NCI-H2107 treated with DMSO at 0.1 percent for 48 hours (cell line): ENCODE measurements around the gene QSOX2.

Experiments
- DNase-seq: peaks from one replicate; lab custom pipeline; 2025; ENCODE audit not compliant: unreplicated experiment; lab: John Stamatoyannopoulos, UW

The QSOX2 gene

DNA sequence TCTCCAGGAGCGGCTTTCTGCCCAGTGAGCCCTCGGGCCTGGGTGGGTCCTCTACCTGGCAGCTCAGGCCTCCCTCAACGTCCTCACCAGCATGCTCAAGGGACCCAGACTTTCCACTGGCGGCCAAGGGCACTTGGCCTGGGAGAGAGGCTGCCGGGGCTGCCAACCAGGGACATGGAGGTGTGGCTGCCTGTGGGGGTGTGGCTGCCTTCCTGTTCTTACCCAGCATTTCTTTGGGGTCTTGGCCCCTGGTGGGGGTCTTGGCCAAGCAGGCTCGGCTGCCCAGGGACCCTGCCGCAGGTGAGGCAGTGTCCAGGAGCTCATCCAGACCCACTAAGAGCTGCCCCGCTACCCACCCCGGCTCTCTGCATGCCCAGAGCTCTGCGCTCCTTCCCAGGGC, 7.2 kb upstream of the QSOX2 start:
- DNase-seq, result no peak

DNA sequence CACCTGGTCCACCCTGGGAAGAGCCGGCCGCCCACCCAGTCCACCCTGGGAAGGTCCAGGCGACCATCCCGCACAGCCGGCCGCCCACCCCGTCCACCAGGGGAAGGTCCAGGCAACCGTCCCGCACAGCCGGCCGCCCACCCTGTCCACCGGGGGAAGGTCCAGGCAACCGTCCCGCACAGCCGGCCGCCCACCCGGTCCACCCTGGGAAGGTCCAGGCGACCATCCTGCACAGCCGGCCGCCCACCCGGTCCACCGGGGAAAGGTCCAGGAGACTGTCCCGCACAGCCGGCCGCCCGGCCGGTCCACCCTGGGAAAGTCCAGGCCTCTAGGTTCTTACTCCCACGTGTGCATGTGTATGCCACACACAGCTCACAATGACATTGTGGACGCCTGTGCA, 6.7 kb upstream of the QSOX2 start:
- DNase-seq, result no peak

DNA sequence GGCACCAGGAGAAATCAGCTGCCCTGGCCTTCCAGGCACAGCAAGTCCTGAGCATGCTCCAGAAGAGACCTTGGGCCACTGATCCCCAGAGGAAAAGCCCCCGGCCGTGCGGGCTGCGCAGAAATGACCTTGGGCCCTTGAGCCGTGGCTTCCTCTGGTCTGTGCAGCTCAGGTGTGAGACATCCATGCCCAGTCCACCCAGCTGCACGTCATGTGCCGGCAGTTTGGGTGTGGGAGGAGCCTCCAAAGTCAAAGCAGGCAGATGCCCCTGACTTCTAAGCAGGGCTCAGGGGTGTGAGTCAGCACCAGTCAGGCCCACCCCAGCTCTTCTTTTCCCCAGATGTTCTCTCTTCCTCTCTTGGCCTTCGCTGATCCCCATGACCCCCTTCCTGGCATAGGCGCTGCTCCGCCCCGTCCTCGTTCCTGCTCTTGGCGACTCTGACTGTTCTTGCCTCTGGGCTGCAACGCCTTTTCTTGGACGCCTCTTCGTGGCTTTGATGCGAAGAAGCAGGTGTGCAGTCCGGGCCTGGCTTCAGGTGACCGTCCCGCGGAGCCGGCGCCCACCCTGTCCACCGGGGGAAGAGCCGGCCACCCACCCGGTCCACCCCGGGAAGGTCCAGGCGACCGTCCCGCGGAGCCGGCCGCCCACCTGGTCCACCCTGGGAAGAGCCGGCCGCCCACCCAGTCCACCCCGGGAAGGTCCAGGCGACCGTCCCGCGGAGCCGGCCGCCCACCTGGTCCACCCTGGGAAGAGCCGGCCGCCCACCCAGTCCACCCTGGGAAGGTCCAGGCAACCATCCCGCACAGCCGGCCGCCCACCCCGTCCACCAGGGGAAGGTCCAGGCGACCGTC, 5.9 kb upstream of the QSOX2 start:
- no peak for DNase-seq

DNA sequence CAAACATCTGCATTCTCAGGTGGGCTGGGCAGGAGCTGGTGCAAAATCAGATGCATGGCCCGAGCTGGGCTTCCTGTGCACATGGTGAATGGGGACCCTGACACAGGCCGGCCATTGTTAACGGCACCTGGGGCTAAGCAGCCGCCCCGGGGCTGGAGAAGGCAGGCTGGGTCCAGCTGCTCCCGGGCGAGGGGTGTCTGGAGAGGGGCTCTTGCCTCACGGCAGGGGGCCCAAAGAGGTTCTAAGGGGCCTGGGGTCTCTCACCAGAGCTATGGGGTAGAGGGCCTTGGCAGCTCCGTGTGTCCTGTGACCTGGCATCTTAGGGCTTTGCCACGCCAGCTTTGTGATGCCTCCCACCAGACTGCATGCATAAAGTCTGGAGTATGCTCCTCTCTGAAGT, 5.1 kb upstream of the QSOX2 start:
- DNase-seq, result no peak

DNA sequence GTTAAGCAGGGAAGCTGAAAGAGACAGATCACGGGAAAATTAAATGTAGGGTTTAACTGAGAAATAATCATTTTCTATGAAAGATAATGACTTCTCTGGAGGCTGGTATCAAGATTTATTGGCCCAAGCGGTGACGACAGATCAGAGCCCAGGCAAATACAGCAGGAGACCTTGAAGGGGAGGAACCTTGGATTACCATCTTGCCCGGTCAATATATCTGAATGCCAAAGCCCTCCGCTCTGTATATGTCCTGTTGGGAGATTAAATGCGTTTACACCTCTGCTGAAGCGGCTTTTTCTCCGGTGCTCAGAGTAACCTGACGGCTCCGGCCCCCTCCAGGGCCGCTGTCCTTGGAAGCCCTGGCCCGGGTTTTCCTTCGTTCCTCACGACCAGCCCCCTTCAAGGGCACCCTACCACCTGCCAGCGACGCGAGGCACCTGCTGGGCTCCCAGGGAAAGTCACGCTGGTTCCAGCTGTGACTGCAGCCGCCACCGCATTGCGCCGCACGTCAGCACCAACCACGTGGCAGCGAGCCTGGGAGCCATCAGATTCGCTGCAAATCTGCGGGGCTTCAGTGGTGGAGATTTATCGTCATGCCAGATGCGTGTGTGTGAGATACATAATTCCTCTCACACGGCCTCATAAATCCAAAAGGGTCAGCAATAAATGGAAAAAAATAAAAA, 4.4 kb upstream of the QSOX2 start:
- peak; percentile 75 for DNase-seq

DNA sequence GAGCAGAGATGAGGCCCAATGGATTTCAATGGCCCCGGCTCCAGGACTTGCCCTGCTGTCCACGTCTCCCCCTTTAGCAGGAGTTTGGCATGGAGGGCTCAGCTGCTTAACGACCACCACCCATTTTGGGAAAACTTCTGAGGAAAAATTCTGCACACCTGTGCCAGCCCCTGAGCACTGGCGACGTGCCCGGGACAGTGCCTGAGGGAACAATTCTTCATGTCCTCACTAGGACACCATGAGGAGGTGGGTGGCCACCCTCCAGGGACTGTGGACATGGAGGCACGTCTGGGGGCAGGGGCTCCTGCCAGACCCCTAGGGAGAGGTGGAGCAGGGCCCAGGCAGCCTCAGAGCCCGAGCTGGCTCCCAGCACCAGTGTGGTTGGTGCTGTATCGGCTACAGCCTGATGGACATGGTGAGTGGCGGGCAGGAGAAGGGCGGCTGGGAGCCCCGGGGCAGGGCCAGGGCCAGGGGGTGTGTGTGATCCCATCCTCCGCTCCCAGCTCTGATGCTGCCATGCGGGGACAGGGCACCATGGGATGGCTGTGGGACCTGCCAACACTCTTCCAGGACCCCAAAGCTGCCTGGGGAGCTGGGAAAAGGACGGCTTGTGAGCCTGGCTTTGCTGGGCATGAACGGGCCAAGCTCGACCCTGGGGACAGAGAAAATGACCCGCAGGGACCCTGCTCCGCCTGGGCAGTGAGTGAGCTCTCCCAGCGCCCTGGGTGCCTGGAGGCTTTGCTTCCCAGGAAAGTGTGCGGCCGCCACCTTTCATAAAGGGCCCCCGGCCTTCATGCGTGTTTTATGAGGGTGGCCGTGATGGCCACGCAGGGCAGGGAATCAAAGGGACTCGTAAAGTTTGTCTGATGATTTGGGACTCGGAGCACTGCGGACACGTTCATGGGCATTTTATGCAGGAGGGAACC, 3.6 kb upstream of the QSOX2 start:
- DNase-seq, result no peak

DNA sequence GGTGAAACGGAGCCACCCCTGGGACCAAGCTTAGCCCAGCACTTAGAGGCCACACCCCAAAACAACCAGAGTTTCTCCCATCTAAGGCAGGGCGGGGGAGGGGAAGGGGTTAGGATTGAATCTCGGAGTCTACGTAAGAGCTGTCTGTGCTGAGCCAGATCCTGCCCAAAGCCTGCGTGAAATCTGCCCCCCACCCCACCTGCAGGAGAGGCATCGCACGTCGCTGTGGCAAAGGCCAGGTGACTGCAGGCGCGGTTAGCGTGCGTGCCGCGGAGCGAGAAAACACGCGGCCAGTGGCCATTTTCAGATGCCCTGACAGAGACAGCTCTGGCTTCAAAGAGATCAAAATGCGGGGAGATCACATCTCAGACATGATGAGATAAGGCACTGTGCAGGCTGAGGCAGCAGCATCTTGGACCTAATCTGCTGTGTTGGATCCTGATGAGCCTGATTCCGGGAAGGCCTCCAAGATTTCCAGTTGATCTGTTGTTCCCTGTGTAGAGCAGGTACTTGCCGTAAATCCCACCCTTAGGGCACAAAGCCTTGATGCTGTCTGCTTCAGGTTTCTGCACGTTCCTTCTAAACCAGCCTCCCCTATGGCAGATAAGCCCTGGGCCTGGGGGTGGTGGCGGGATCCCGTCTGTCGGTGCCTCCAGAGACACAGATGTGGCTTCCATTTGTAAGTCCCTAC, 2.5 kb upstream of the QSOX2 start:
- DNase-seq, result no peak

DNA sequence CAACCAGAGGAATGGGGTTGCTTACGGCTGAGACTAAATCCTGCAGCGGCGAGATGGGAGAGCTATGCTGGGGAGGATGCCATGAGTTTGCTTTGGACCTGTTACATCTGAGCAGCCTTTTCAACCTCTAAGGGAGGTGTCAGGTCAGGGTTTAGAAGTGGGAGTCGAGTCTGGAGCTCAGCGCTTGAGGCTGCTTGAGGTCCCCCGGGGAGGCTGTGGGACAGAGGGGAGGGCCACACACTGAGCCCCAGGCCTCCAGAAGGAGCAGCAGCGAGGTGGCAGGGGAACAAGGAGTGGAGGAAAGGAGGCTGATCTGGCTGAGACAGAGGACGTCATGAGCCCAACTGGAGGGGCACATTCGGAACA, 1.9 kb upstream of the QSOX2 start:
- DNase-seq, result no peak

DNA sequence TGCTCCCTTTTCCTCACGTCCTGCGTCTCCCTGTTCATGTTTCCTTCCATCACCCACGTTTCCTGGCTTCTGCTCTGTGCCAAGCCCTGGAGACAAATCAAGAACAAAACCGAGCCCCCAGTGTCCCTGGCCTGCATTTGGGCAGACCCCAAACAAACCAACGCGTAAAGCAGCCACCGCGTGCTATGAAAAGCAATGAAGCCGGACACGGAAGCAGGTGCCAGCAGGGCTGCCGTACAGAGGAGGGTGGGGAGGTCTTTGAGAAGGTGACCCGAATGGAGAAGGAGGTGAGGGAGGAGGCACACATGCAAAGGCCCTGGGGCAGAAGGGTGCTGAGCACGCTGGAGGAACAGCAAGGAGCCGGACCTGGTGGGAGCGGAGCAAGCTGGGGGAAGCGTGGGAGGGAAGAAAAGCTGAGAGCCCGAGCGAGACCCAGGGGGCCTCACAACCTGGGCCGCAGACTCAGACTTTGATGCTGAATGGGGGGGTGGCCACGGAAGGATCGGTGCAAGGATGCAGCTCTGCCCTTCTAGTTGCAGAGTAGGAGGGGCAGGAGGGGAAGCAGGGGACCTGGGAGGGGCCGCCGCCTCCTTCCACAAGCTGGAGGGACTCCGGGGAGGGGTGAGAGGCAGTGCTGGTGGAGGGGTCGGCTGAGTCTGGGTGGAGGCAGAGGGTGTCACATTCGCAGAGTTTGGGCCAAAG, 1.4 kb upstream of the QSOX2 start:
- no peak for DNase-seq

DNA sequence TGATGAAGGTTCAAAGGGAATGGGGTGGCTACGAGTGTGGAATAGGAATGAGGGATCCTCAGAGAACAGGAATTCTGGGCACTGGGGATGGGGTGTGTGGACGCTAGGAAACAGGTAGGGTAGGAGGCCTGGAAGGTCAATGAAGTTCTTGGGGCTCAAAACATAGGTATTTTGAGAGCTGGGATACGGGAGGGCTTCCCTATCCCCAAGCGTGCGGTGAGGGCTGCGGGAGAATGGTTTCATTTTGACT, 718 bp downstream of the QSOX2 start:
- no peak for DNase-seq

DNA sequence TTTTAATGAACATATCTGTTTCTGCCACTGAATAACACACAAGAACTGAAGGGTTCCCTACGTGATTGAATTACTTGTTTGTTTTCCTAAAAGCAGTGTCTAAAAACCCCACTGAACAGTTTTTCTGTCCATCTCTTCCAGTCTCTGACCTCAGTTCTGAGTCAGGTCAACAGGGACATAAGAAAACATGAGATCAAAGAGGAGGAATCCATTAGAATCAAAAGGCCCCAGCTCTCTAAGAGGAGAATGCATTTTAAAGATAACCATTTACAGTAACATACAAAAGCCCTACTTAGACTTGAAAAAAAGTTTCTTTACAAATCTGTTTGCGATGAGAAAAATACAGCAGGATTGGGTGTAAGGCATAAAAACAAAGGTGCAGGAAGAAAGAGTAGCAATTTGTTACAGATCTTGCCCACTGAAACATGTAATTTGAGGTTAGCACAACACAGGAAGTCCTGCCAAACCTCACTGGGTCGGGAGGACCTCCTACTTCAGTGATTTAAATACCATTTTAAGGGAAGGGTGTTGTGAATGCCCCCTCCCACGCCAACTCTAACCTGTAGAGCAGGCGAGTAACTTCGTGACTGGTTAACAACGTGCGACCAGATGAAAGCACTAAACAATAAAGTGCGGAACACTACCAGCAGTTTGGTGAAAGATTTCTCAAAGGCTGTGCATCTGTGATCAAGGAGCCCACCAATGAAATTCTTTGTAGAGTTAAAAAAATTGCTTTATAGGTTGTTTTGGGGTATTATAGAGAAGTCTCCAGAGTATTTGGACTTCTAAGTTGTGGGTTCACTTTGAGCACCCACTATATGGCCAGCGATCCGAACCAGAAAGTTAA, 1.3 kb downstream of the QSOX2 start:
- peak; percentile 53 for DNase-seq

DNA sequence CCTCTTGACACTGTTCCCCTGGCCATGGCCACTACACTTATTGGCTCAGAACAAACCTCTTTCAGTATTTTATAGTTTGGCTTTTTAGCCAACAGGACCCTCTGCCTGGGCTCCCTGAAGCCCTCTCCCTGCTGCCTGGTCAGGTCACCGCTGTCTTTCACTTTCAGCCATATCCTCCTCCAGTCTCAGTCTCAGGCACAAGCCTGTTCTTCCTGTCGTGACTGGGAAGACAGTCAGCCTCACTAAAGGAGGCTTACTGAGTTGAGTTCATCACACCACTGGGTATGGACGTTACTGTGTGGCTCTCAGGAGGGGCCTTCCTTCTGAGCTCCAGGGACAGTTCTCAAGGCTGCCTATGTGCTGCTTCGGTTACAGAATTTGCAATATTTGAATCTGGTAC, 2.0 kb downstream of the QSOX2 start:
- no peak for DNase-seq

DNA sequence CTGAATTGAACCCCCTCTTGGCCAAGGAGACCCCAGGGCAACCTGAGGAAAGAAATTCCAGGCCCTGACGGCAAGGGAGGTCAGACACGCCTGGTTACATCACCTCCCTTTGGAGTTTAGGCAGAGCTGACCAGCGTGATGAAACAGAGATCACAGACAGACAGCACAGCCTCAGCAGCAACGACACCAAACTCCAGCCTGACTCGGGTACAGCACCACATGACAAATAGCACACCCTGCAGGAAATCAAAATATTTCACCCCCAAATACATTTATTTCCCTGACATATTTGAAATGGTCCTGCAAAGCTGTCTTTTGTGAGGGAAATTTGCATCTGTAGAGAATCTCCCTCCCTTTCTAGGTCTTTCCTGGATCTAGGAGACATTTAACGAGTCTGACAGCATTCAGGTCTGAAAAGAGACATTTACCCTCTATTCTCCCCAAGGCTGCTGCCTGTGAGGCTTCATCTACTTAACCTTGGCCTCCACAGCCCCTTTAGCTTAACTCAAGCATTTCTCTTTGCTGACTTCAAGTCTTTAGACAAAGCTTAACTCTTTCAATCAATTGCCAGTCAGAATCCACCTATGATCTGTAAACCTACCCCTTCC, 2.6 kb downstream of the QSOX2 start:
- peak; percentile 51 for DNase-seq

DNA sequence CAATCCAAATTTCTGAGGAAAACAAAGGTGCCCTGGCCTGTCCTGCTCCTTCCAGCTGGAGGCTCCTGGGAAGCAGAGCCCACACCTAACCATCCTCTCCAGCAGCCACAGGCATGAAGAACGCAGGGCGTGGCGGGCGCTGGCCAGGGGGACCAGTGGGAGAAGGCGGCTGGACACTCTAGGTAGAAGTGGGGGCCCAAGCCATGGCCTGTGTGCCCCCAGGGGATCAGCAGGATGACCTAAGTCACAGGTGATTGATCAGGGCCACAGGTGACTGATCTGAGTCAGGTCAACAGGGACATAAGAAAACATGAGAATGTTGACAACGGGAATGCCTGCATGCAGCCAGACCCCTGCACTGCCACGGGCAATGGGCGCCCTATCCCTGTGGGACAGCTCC, 3.4 kb downstream of the QSOX2 start:
- no peak for DNase-seq

DNA sequence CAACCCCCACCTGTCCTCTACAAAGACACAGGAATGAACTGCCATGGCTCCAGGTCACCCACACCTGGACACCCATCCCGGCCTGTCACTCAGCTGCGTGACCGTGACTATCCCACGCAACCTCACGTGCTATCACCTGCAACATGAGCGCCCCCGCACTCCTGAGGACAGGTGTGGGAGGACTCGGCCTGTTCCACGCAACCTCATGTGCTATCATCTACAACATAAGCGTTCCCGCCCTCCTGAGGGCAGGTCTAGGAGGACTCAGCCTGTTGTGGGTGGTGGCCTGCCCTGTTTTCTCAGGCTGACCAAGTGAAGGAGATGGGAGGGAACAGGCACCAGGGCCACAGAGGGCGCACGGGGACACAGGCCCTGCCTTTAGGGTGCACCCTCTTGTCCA, 4.1 kb downstream of the QSOX2 start:
- no peak for DNase-seq

DNA sequence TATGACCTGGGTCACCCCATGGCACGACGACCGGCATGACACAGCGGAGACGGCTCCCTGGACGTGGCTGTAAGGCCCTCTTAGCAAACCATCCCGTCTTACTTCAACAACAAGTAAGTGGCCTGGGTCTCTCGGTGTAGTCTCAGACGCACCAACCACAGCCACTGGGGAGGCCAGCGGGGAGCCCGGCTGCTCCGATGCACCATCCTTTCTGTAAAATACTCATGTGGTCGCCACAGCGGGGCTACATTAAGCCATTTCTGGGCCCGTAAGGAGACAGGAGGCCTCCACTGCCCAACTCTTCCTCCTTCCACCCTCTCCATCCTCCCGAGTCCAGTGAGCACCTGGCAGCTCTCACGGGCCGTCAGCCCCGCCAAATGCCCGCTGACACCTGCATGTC, 4.7 kb downstream of the QSOX2 start:
- no peak for DNase-seq

DNA sequence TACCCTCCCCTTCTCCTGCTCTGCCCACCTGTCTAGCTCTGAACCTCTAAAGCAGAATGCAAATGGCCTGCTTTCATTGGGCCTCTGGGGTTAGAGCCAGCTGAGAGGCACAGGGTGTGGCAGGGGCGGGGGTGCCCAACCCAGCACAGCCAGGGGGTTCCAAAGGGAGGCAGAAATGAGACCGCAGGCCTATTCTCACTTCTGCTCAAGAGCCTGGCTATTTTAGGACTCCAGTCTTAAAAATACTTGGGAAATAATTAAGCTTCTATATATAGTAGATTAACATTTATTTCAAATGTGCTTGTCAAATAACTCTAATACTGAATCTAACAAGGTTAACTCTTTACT, 5.7 kb downstream of the QSOX2 start:
- DNase-seq, result no peak

DNA sequence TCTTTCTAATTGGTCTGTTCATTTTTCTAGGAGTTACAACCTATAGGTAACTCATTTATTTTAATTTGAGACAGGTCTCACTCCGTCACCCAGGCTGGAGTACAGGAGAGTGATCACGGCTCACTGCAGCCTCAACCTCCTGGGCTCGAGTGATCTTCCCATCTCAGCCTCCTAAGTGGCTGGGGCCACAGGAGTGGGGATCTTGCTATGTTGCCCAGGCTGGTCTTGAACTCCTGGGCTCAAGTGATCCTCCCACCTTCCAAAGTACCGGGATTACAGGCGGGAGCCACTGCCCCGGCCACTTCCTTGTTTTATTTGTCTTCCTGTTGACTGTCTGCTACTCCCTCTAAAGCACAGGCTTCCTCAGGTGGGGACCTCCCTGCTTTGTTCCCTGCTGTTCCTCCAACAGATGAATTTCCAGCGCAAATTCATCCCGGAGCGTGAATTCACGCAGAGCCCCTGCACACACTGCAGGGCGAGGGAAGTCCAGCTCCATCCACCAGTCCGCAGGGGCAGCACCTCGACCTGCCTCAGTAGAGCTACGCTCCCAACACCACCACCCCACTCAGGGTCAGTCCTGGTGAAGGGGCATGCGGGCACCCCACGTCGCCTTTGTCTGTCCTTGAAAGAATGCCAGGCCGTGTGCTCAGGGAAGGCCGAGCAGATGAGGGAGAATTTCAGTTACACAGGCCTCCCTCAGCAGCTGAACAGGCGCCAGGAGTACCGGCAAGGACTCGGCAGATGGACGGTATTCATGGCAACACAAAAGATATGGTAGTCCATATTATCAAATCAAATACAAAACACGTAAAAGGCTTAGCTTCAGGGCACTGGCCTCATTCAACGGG, 6.3 kb downstream of the QSOX2 start:
- DNase-seq, result peak; percentile 95

DNA sequence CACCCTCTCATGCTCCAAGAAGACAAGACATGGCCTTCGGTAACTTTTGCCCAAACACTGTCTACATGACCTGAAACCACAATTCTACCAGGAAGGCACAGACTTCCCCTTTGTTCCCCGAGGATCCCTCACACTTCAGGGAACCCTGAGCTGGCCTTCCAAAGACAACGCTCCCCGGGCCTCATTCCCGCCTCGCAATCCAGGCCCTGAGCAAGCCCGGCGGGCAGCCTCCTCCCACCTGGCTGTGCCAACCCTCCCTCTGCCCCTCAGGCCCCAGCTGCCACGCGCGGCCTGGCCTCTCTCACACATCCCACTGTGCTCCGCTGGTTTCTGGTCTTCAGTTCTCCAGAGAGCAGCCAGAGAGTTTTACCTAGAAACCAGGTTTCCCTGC, 7.3 kb downstream of the QSOX2 start:
- peak; percentile 50 for DNase-seq
